GDM1 (cell line): ENCODE data around the gene NCOR2.

Experiments
- DNase-seq: peaks from one replicate; lab custom pipeline; 2025; lab: John Stamatoyannopoulos, UW

Gene NCOR2

GRCh38 chr12:124566997-124567672 lies at the start of gene NCOR2:
Gene NCOR2, minus strand, starts transcription at chr12:124567612. Its CDS starts 72,361 bp downstream, at chr12:124495251.
- no peak for DNase-seq

- no peak for DNase-seq
Measured at GRCh38 chr12:124616394-124617221, 49.2 kb upstream of the NCOR2 start.

- DNase-seq, result no peak
Measured at GRCh38 chr12:124614512-124615292, 47.3 kb upstream of the NCOR2 start.

- DNase-seq, result no peak
Measured at GRCh38 chr12:124613151-124613585, 45.8 kb upstream of the NCOR2 start.

GRCh38 chr12:124612410-124612680 lies 44.9 kb upstream of the NCOR2 start:
- DNase-seq, result no peak

GRCh38 chr12:124611559-124612409 lies 44.4 kb upstream of the NCOR2 start:
- no peak for DNase-seq

GRCh38 chr12:124610629-124611558 lies 43.5 kb upstream of the NCOR2 start:
- no peak for DNase-seq

GRCh38 chr12:124610021-124610612 lies 42.7 kb upstream of the NCOR2 start:
- DNase-seq, result no peak

GRCh38 chr12:124609041-124609989 lies 41.9 kb upstream of the NCOR2 start:
- peak; percentile 77 for DNase-seq

- no peak for DNase-seq
Measured at GRCh38 chr12:124608450-124608870, 41.0 kb upstream of the NCOR2 start.

- DNase-seq, result no peak
Measured at GRCh38 chr12:124607681-124608425, 40.4 kb upstream of the NCOR2 start.

GRCh38 chr12:124605883-124606774 lies 38.7 kb upstream of the NCOR2 start:
- DNase-seq, result peak; percentile 71

- DNase-seq, result no peak
Measured at GRCh38 chr12:124605150-124605882, 37.9 kb upstream of the NCOR2 start.

GRCh38 chr12:124604264-124604680 lies 36.9 kb upstream of the NCOR2 start:
- no peak for DNase-seq

- no peak for DNase-seq
Measured at GRCh38 chr12:124603831-124604251, 36.4 kb upstream of the NCOR2 start.

GRCh38 chr12:124603100-124603541 lies 35.7 kb upstream of the NCOR2 start:
- DNase-seq, result peak; percentile 52
